IPS-20b (cell line): ENCODE results near the gene CLDN11.

Source experiments
- H3K27ac ChIP-seq: one replicate; pipeline ENCODE4 v1.5.1; 2013; ENCODE audit warnings: low read length
- H3K27me3 ChIP-seq: 2 replicates; pipeline ENCODE4 v1.6.1; 2013; ENCODE audit warnings: mild to moderate bottlenecking, low read length, inconsistent platforms; ENCODE audit not compliant: insufficient read depth
- H3K36me3 ChIP-seq: 2 replicates; pipeline ENCODE4 v1.6.1; 2013; ENCODE audit warnings: low read depth, mild to moderate bottlenecking, inconsistent platforms, low read length, moderate library complexity; ENCODE audit not compliant: insufficient read depth
- H3K4me1 ChIP-seq: 2 replicates; pipeline ENCODE4 v1.6.1; 2013; ENCODE audit warnings: mild to moderate bottlenecking, control low read depth, inconsistent platforms, low read length, moderate library complexity; ENCODE audit not compliant: insufficient read depth
- H3K4me3 ChIP-seq: 2 replicates; pipeline ENCODE4 v1.5.1; 2013; ENCODE audit warnings: mild to moderate bottlenecking, low read length, inconsistent platforms
- H3K9ac ChIP-seq: 2 replicates; pipeline ENCODE4 v1.6.1; 2013; ENCODE audit warnings: low read depth, mild to moderate bottlenecking, inconsistent platforms, low read length, moderate library complexity
- H3K9me3 ChIP-seq: 2 replicates; pipeline ENCODE4 v1.6.1; 2013; ENCODE audit warnings: mild to moderate bottlenecking, low read depth, low read length, inconsistent platforms; ENCODE audit not compliant: insufficient read depth

The CLDN11 gene

DNA sequence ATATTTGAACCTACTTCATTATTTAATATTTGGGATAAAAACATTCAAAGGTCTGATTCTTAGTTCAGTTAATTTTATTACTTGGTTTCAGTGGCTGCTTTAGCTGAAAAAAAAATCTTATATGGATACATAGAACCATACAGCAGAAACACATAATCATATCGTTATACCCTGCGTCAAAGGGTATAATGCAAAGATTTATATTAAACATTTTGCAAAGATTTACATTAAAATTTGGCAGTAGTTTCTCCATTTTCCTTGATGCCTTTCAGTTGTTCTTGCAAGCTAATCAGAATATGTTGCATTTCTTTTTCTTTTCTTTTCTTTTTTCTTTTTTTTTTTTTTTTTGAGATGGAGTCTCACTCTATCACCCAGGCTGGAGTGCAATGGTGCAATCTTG lies 31.4 kb downstream of the CLDN11 start:
- Histone ChIP-seq H3K27me3 (no peaks in the 10 kb centered on the region), H3K27ac (no peak overlapping the region), H3K9ac (no peak overlapping the region), H3K36me3 (no peaks in the 10 kb centered on the region), H3K4me3 (no peak overlapping the region), H3K4me1 (no peaks in the 10 kb centered on the region; the same call in 1 of the 2 replicates), H3K9me3 (no peaks in the 10 kb centered on the region)

DNA sequence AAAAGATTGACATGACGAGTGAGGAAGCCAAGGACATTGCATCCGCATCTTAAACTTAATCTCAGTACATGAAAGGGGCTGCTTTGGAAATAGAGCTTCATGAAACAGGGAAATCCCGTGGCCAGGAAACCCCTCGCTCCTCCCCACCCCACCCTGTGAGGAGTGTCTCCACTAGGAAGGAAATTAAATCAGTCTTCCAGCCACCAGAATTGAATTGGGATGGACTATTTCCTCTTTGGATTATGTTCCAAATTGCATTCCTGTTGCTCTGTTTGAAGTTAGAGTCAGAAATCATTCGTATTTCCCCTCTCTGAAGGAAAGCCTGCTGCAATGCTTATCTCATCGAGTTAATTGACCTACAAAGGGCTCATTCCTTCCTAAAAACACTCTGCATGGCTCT lies 35.8 kb downstream of the CLDN11 start:
- no peaks in the 10 kb centered on the region for H3K27me3 ChIP-seq
- no peak overlapping the region for H3K27ac ChIP-seq
- H3K9ac ChIP-seq = no peak overlapping the region
- H3K9me3 ChIP-seq = no peaks in the 10 kb centered on the region
- H3K4me3 ChIP-seq = no peak overlapping the region
- no peaks in the 10 kb centered on the region for H3K36me3 ChIP-seq
- no peaks in the 10 kb centered on the region; the same call in 1 of the 2 replicates for H3K4me1 ChIP-seq

DNA sequence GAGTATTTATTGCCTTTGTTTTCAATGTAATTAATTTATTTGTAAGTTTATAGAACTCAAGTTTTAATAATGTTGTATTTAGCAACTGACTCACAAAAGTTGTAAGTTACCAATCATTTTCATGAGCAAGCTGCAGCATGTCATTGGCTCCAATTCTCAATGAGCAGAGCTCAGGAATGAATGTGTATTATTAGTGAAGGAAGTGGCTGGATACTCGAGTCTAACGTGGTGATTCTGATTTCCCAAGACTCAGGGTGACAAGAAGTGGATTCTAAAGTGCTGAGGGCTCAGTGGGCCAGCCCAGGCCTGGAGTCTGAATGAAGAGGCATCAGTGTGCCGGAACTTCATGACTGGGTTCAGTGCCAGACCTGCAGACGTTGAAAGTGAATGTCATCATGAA lies 39.6 kb downstream of the CLDN11 start:
- Histone ChIP-seq H3K27me3 (no peaks in the 10 kb centered on the region), H3K27ac (no peak overlapping the region), H3K4me3 (no peak overlapping the region), H3K4me1 (no peaks in the 10 kb centered on the region), H3K36me3 (no peaks in the 10 kb centered on the region), H3K9ac (no peak overlapping the region), H3K9me3 (no peaks in the 10 kb centered on the region)

DNA sequence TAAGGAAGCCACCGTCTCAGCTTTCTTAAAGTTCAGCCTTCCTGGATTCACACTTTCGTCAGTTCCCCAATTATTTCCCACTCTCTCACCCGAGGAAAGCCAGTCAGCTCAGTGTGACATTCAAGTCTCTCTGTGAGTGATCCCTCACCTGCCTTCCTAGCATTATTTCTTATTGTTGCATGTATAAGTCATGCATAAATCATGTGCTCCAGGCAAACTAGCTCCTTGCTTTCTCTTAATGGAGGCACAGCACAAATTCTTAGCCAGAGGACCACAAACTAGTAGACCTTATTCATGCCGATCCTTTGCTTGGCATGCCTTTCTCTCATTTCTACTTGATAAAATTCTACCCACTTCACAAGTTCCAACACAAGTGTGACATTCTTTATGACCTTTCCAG lies 44.3 kb downstream of the CLDN11 start:
- no peak overlapping the region for H3K9ac ChIP-seq
- H3K4me3 ChIP-seq = no peak overlapping the region
- no peaks in the 10 kb centered on the region for H3K36me3 ChIP-seq
- H3K27ac ChIP-seq = no peak overlapping the region
- H3K27me3 ChIP-seq = no peaks in the 10 kb centered on the region
- peaks cover 10% of the 10 kb centered on the region; the same call in 1 of the 2 replicates for H3K4me1 ChIP-seq
- no peaks in the 10 kb centered on the region for H3K9me3 ChIP-seq

DNA sequence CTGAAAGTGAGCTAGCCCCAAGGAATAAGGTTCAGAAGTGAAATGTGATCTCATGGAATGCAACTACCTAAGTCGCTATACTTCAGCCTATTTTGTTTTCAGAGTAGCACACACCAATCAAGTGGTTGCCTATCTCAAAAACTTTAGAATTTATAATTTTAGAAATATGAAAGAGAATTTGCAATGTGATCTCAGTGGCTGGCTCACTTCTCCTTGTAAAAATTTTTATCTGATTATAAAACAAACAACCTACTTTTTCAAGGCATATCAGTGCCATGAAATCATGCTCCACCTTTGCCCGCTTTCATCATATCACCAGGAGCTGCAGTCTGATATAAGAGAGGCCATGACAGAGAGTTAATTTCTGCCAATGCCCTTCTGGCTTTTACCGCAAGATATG lies 47.3 kb downstream of the CLDN11 start:
- no peak overlapping the region for H3K9ac ChIP-seq
- no peak overlapping the region for H3K27ac ChIP-seq
- no peaks in the 10 kb centered on the region for H3K27me3 ChIP-seq
- peaks cover 10% of the 10 kb centered on the region; the same call in 1 of the 2 replicates for H3K4me1 ChIP-seq
- no peak overlapping the region for H3K4me3 ChIP-seq
- no peaks in the 10 kb centered on the region for H3K36me3 ChIP-seq
- H3K9me3 ChIP-seq = no peaks in the 10 kb centered on the region

DNA sequence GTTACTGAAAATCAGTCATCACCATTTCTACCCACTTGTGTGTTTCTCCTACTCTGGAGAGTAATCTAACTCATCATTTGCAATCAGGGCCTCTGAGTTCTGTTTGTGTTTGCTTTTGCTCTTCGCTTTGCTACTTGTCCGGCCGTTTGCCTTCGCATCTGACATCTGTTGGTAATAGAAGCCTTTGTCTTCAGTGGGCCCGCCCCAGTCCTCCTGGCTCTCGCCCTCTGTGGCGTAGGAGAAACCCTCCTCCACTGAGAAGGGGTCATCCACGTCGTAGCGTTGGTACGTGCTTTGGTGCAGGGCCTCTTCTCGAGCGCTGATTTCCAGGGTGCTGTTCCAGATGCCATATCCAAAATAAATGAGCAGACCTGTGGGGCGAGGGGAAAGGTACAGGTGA lies 48.3 kb downstream of the CLDN11 start:
- H3K9me3 ChIP-seq = no peaks in the 10 kb centered on the region
- no peak overlapping the region for H3K4me3 ChIP-seq
- H3K27ac ChIP-seq = no peak overlapping the region
- no peaks in the 10 kb centered on the region for H3K27me3 ChIP-seq
- H3K4me1 ChIP-seq = peaks cover 10% of the 10 kb centered on the region; the same call in 1 of the 2 replicates
- no peak overlapping the region for H3K9ac ChIP-seq
- H3K36me3 ChIP-seq = no peaks in the 10 kb centered on the region

DNA sequence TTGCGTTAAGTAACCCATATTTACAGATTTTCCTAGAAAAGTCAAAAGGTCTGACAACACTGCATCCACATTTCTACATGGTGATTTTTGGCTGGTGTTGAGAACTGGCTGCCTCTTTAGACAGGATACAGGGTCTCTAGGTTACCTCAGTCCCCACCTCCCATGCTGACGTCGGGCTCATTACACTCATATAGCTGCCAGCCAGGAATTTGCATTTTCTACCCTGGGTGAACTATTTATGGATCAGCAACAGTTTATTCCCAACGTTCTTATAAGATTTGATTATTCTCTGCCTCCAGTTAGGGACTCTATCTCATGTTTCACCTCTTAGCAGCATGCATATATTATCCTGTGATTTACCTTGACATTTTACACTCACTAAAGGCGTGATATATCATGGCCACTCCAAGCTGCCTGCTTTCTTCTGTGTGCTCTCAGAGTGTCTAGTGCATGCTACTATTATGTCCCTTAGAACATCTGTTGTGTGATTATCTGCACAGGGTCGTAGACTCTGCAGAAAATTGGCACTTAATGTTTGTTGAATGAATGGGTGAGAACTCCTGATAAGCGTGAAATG lies 49.0 kb downstream of the CLDN11 start:
- no peaks in the 10 kb centered on the region for H3K27me3 ChIP-seq
- no peak overlapping the region for H3K9ac ChIP-seq
- no peak overlapping the region for H3K4me3 ChIP-seq
- no peaks in the 10 kb centered on the region for H3K36me3 ChIP-seq
- peaks cover 10% of the 10 kb centered on the region; the same call in 1 of the 2 replicates for H3K4me1 ChIP-seq
- no peaks in the 10 kb centered on the region for H3K9me3 ChIP-seq
- no peak overlapping the region for H3K27ac ChIP-seq

DNA sequence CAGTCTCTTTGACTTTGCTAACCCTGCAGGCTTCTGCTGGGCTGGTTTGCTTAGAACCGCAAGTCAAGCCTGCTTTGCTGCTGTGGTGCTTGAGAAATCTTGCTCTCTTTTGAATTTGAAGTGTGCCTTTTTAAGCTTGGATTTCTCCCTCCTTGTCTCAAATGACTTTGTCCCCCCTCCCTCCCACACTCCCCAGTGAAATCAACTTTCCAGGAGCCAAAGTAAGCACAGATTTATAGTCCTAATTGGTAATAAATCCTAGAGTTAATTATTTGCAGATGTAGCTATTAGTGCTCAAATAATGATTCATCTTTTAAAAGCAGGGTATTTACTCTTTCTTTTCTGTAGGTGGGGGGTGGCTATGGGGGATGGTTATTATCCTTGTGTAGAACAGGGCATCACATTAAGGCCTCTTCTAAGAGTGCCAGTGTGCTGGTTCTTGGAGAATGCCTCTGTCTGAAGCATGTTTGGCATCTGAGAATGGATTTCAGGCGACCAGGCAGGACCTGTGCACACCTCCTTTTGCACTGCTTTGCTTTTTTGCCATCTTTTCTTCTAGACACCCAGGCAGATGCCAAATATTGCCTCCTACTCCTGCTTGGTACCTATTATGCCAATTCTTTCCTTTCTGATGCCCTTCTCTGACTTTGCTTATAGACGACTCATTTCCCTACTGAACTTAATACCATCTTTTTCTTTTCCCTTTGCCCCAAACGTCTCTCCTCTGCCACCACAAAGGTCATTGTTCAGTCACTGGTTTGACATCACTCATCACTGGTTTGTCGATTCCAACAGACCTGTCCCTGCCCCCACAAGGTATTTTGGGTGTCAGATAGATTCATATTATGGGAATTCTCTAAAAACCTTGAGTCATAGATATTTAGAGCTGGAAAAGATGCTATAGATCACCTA lies 50.7 kb downstream of the CLDN11 start:
- Histone ChIP-seq H3K27ac (no peak overlapping the region), H3K9me3 (no peaks in the 10 kb centered on the region), H3K9ac (no peak overlapping the region), H3K4me3 (no peak overlapping the region), H3K36me3 (no peaks in the 10 kb centered on the region), H3K4me1 (peaks cover 10% of the 10 kb centered on the region; the same call in 1 of the 2 replicates), H3K27me3 (no peaks in the 10 kb centered on the region)

DNA sequence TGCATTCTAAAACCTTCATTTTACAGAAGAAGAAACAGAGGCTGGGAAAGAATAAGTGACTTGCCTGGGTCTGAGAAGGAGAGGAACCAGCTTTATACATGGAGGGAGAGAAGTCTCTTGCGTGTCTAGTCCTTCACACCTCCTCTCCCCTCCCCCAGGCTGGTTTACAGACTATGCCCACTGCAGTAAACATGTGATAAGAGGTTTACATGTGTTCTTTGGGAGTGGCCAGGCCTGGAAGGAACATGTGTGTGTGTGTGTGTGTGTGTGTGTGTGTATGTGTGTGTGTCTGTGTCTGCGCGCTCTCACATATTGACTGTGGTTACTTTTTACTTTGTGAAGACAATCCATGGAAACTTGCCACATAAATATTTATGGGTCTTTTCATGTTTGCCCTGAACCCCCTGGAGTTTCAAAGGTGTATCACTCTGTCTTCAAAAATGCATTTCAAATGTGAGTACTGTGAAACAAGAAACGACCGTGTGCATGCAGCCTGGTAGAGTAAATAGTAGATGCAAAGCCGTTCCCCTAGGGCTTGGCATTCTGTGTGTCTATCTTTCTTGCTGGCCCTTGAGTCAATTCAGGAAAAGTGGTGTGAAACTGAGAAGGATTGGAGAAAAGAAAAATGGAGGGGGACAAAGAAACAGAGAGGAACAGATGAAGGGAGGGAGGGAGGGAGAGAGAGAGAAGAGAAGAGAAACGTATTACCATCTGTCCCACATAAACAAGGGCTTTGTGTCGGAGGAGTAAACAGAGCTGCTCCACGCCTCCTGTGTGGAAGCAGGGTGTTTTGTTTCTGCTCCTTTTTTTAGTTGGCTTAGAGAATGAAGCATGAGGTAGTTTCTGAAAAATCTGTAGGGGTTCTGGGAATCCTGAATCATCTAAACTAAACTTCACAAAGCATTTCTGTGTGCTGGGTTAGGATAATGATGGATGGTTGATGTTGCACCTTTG lies 51.7 kb downstream of the CLDN11 start:
- Histone ChIP-seq H3K27ac (no peak overlapping the region), H3K36me3 (no peaks in the 10 kb centered on the region), H3K4me1 (peaks cover 4% of the 10 kb centered on the region; the same call in 1 of the 2 replicates), H3K27me3 (no peaks in the 10 kb centered on the region), H3K9me3 (no peaks in the 10 kb centered on the region), H3K9ac (no peak overlapping the region), H3K4me3 (no peak overlapping the region)

DNA sequence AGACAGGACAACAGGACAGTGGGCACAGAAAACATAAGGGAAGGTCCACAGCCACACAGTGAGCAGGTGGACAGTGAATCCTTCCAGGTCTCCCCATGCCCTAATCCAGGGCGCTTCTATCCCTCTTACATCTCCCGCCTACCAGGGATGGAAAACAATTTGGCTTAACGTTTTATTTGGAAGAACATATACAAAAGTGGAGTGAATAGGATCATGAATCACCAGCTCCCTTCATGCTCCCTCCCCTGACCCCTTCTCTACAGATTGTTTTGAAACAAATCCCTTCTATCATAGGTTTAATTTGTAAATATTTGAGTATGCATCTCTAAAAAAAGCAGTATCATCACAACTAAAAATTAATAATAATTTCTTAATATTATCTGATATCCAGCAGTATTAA lies 52.5 kb downstream of the CLDN11 start:
- Histone ChIP-seq H3K9me3 (no peaks in the 10 kb centered on the region), H3K27me3 (no peaks in the 10 kb centered on the region), H3K4me3 (no peak overlapping the region), H3K4me1 (peaks cover 5% of the 10 kb centered on the region; the same call in 1 of the 2 replicates), H3K27ac (no peak overlapping the region), H3K9ac (no peak overlapping the region), H3K36me3 (no peaks in the 10 kb centered on the region)

DNA sequence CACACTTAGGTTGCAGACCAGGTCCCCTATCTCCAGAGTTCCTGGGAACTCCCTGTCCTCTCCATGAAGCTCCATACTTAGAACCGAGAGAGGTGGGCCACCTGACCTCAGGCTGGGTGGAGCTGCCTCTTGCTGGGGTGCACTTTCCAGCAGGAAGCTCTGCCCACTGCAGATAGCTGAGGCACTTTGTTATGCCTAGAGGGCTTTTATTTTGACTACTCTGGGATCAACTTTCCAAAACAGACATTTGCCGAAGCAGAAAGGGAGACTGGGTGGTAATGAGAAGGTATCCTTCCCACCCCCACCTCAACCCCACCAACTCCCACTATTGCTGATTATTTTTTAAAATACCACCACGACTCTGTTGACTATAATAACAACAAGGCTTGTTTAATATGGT lies 54.7 kb downstream of the CLDN11 start:
- Histone ChIP-seq H3K4me3 (no peak overlapping the region), H3K4me1 (peaks cover 4% of the 10 kb centered on the region; the same call in 1 of the 2 replicates), H3K36me3 (no peaks in the 10 kb centered on the region), H3K27ac (no peak overlapping the region), H3K9ac (no peak overlapping the region), H3K27me3 (no peaks in the 10 kb centered on the region), H3K9me3 (no peaks in the 10 kb centered on the region)
